ENCODE results near the gene HK1. TPM values are rescaled to one million over a fixed set of nuclear protein-coding genes. Genes with fewer than 3 reads are reported as not detected.
A peak's percentile ranks its signal among the peaks of the same experiment; 100 is the strongest.

The HK1 gene
- total and polyA plus RNA-seq, 2 of the 13 experiments (the other 11 are each of a cell fraction or from before 2014, with no cell fraction given), result 0.29 to 1.5 TPM

GRCh38 chr10:69237528-69238159 lies 40.7 kb upstream of the HK1 start:
- H3K4me1 ChIP-seq (ENCODE audit: insufficient read depth, low read length), result no peaks in the 10 kb centered on the region
- H3K79me2 ChIP-seq (ENCODE audit: insufficient read depth, low read length), result no peaks in the 10 kb centered on the region
- FAIRE-seq (peak; percentile 83), ATAC-seq (peak; percentile 99), DNase-seq (ENCODE audit: low spot score) (peak; percentile 50)
- H3K36me3 ChIP-seq (replicated peaks in 1 of 2; ENCODE audit: control insufficient read depth in 1 of 2, insufficient read depth in 2 of 2, low read length in 2 of 2), result no peaks in the 10 kb centered on the region; a peak in 2 of 5 replicates
- no TSS peak for BruUV-seq (replicated peaks)
- no peak overlapping the region for H2AFZ ChIP-seq (ENCODE audit: low read length)
- no peak overlapping the region for H3K4me2 ChIP-seq (ENCODE audit: low read depth, low read length)
- H4K20me1 ChIP-seq (ENCODE audit: insufficient read depth, low read length), result no peaks in the 10 kb centered on the region; the same call in 1 of the 2 replicates
- no peaks in the 10 kb centered on the region for H3K27me3 ChIP-seq (ENCODE audit: control insufficient read depth in 1 of 2, insufficient read depth in 2 of 2, low read length in 2 of 2)
- ChIA-PET POLR2A (no interaction called here), CTCF (ENCODE audit: low intra/inter-chr PET ratio, low total read pairs) (interaction anchor here (0.7 to 3.2 kb wide), 4 partner anchors 16 to 270 kb away, joined by 3 to 34 read pairs (median 4); no protein-coding TSS in a partner anchor)
- no peak overlapping the region for H3K27ac ChIP-seq (ENCODE audit: extremely low read length, insufficient read depth, low read length)
- no peak overlapping the region for H3K4me3 ChIP-seq (replicated peaks in 1 of 3; ENCODE audit: insufficient read depth in 1 of 3, low read depth in 2 of 3, low read length in 3 of 3)
- no peaks in the 10 kb centered on the region for H3K9me3 ChIP-seq (ENCODE audit: low read length)
- H3K9ac ChIP-seq (ENCODE audit: insufficient read depth, low read depth, low read length), result no peak overlapping the region
- intact Hi-C loops (cut with micrococcal nuclease; ENCODE audit: unreplicated experiment), result loop anchor here (1.0 kb wide), 2 partner anchors 155 to 270 kb away; no protein-coding TSS in a partner anchor
- in situ Hi-C loops (cut with HindIII; ENCODE audit: extremely low pct_ligation_motif_present, low pct_unique_long_range_greater_than_20kb), result loop anchor here (5.0 to 10.0 kb wide), 2 partner anchors 150 to 267 kb away; no protein-coding TSS in a partner anchor
- 47% methylated on average over 17 of the region's 17 CpGs for WGBS (ENCODE audit: low lambda C conversion rate)
- TF ChIP-seq SATB2 (CRISPR knock-in tag; IDR thresholded peaks at IDR 0.05) (no peak), MTF2 (CRISPR knock-in tag; IDR thresholded peaks at IDR 0.05; ENCODE audit: borderline replicate concordance) (no peak), ZBTB39 (CRISPR knock-in tag; IDR thresholded peaks at IDR 0.05) (no peak), MAZ (IDR thresholded peaks at IDR 0.05; ENCODE audit: borderline replicate concordance, low read depth, low read length) (no peak), MAZ (CRISPR knock-in tag; IDR thresholded peaks at IDR 0.05; ENCODE audit: low read depth) (0 out of 2 replicates have a peak, but pooled peaks have one; percentile 42), CEBPG (CRISPR knock-in tag; IDR thresholded peaks at IDR 0.05) (peak; percentile 51; the same call in 1 of the 2 replicates), ZFP41 (CRISPR knock-in tag; IDR thresholded peaks at IDR 0.05; ENCODE audit: borderline replicate concordance) (no peak), ZNF687 (CRISPR knock-in tag; IDR thresholded peaks at IDR 0.05) (no peak), ZBTB7B (CRISPR knock-in tag; IDR thresholded peaks at IDR 0.05) (no peak), SMAD3 (CRISPR knock-in tag; IDR thresholded peaks at IDR 0.05) (no peak), ZNF605 (CRISPR knock-in tag; IDR thresholded peaks at IDR 0.05) (peak; percentile 18; the same call in 1 of the 2 replicates), SRF (IDR thresholded peaks at IDR 0.05; ENCODE audit: low read depth, low read length) (no peak), TP53 (CRISPR knock-in tag; conservative IDR thresholded peaks at IDR 0.05) (no peak), TGIF2 (CRISPR knock-in tag; IDR thresholded peaks at IDR 0.05) (0 out of 2 replicates have a peak, but pooled peaks have one; percentile 37), FLYWCH1 (CRISPR knock-in tag; IDR thresholded peaks at IDR 0.05) (no peak)
- TF ChIP-seq, protein P1, sequence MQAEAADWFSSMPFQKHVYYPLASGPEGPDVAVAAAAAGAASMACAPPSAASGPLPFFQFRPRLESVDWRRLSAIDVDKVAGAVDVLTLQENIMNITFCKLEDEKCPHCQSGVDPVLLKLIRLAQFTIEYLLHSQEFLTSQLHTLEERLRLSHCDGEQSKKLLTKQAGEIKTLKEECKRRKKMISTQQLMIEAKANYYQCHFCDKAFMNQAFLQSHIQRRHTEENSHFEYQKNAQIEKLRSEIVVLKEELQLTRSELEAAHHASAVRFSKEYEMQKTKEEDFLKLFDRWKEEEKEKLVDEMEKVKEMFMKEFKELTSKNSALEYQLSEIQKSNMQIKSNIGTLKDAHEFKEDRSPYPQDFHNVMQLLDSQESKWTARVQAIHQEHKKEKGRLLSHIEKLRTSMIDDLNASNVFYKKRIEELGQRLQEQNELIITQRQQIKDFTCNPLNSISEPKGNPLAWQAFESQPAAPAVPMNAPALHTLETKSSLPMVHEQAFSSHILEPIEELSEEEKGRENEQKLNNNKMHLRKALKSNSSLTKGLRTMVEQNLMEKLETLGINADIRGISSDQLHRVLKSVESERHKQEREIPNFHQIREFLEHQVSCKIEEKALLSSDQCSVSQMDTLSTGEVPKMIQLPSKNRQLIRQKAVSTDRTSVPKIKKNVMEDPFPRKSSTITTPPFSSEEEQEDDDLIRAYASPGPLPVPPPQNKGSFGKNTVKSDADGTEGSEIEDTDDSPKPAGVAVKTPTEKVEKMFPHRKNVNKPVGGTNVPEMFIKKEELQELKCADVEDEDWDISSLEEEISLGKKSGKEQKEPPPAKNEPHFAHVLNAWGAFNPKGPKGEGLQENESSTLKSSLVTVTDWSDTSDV (CRISPR knock-in tag; IDR thresholded peaks at IDR 0.05), result no peak

All from HepG2 (cell line).